ENCODE results near the gene CNR2.

DNA sequence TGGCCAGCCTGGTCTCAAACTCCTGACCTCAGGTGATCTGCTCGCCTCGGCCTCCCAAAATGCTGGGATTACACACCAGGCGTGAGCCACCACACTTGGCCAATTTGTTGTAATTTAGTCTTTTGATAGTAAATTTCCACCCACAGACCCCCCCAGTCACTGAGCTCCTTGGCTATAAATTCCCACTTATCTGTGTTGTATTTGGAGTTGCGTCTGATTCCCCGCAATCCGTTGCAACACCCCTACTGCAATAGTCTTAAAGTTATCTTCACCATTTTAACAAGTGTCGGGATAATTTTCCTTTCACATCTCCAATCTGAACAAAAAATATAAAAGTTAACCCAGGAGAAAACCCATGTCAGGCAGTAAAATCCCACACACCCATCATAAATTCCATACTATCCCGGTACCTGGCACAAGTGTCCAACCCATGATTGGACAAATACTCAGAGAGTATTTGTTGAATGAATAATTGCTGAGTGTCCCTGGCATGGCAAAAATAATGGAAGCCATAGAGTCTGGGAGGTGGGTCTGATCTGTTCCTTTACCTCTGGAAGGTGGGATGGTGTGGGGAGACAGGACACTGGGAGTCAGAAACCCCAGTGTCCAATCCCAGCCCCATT, 9.3 kb upstream of the CNR2 start:
- TF ChIP-seq, protein P1, sequence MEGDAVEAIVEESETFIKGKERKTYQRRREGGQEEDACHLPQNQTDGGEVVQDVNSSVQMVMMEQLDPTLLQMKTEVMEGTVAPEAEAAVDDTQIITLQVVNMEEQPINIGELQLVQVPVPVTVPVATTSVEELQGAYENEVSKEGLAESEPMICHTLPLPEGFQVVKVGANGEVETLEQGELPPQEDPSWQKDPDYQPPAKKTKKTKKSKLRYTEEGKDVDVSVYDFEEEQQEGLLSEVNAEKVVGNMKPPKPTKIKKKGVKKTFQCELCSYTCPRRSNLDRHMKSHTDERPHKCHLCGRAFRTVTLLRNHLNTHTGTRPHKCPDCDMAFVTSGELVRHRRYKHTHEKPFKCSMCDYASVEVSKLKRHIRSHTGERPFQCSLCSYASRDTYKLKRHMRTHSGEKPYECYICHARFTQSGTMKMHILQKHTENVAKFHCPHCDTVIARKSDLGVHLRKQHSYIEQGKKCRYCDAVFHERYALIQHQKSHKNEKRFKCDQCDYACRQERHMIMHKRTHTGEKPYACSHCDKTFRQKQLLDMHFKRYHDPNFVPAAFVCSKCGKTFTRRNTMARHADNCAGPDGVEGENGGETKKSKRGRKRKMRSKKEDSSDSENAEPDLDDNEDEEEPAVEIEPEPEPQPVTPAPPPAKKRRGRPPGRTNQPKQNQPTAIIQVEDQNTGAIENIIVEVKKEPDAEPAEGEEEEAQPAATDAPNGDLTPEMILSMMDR (IDR thresholded peaks at IDR 0.05) = no peak
- no peak for TF ChIP-seq POLR2A (IDR thresholded peaks at IDR 0.05)

Data from lower leg skin (tissue), 3 donors.